A549 (cell line): ENCODE measurements around the gene LCN1.

Source experiments
- HDAC2 ChIP-seq: fragments of 200-600 bp; sonication (generic); IDR thresholded peaks from 2 replicates; pipeline ENCODE4 v1.6.1; 2016
- POLR2A ChIP-seq: IDR thresholded peaks from 2 replicates; pipeline ENCODE4 v1.6.1; 2012; ENCODE audit warnings: mild to moderate bottlenecking, low read length
- RAD21 ChIP-seq, 2 experiments: fragments of >200 bp in 1 of 2; sonication (Bioruptor Twin) in 1 of 2; formaldehyde crosslinking in 1 of 2; IDR thresholded peaks in 1 of 2; conservative IDR thresholded peaks in 1 of 2; 2 replicates in 1 of 2; 3 replicates in 1 of 2; pipeline ENCODE4 v1.6.1; 2012 to 2018; ENCODE audit warnings: inconsistent platforms in 1 of 2
- RNF2 ChIP-seq: fragments of 200-600 bp; sonication (generic); IDR thresholded peaks from 2 replicates; pipeline ENCODE4 v1.6.1; 2016; ENCODE audit warnings: low read depth, mild to moderate bottlenecking, antibody characterized with exemption, moderate library complexity, borderline replicate concordance
- SMC3 ChIP-seq: fragments of >200 bp; sonication (Bioruptor Twin); formaldehyde crosslinking; IDR thresholded peaks from 3 replicates; pipeline ENCODE4 v1.6.1; 2018; ENCODE audit warnings: inconsistent platforms
- TP53 ChIP-seq: fragments of 250-450 bp; sonication (Bioruptor Pico); IDR thresholded peaks from 2 replicates; pipeline ENCODE4 v1.5.0; 2021; ENCODE audit warnings: mild to moderate bottlenecking, moderate library complexity
- TF ChIP-seq, protein P1 (sequence below): IDR thresholded peaks from 2 replicates; pipeline ENCODE4 v1.6.1; 2012
- TF ChIP-seq, protein P2 (sequence below): fragments of 450-650 bp; IDR thresholded peaks from 2 replicates; pipeline ENCODE4 v1.6.1; 2014; ENCODE audit warnings: antibody characterized with exemption
- TF ChIP-seq, protein P3 (sequence below): fragments of 250-450 bp; sonication (Bioruptor Pico); IDR thresholded peaks from 2 replicates; pipeline ENCODE4 v1.5.0; 2020; ENCODE audit warnings: low read depth, mild to moderate bottlenecking, moderate library complexity
- TF ChIP-seq, protein P4 (sequence below): fragments of 200-600 bp; sonication (generic); IDR thresholded peaks from 2 replicates; pipeline ENCODE4 v1.6.1; 2016; ENCODE audit warnings: antibody characterized with exemption, mild to moderate bottlenecking, moderate library complexity
- TF ChIP-seq, protein P5 (sequence below): fragments of >200 bp; sonication (Bioruptor Twin); formaldehyde crosslinking; IDR thresholded peaks from 3 replicates; pipeline ENCODE4 v1.5.1; 2016
- TF ChIP-seq, protein P6 (sequence below): fragments of 150-350 bp; IDR thresholded peaks from 2 replicates; pipeline ENCODE4 v1.6.1; 2014; ENCODE audit warnings: low read depth, mild to moderate bottlenecking, low read length

DNA sequence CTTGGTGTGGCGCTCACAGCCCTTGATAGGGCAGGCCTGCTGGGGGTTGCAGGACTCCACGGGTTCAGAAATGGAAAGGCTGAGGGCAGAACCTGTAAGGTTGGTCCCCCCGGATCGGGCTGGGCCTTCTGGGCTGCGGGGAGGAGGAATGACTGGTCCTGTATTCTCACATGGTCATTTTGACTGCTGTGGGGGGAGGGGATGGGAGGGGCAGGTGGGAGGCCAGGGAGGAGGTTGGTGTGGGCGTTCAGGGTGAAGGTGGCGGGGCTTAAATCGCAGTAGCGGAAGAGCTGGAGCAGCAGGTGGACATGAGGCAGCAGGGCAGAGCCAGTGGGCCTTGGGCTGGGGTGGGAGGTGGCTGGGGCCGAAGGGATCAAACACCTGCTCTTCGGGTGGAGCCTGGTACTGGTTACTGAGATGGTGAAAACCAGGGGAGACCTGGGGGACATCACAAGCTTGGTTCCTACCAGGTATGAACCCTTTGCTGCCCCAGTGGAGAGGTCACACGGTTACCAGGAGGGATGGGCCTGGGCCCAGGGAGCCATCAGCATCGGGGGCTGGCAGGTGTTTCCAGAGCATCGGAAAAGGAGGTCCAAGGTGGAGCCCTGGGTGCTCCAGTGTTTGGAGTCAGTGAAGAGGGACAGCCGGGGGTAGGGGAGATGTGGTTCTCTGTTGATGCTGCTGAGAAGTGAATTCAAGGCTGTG is 18.9 kb upstream of the LCN1 start:
- no peak for TF ChIP-seq SMC3
- TF ChIP-seq, protein P1, sequence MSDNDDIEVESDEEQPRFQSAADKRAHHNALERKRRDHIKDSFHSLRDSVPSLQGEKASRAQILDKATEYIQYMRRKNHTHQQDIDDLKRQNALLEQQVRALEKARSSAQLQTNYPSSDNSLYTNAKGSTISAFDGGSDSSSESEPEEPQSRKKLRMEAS: no peak
- TF ChIP-seq HDAC2: no peak
- TF ChIP-seq, protein P2, sequence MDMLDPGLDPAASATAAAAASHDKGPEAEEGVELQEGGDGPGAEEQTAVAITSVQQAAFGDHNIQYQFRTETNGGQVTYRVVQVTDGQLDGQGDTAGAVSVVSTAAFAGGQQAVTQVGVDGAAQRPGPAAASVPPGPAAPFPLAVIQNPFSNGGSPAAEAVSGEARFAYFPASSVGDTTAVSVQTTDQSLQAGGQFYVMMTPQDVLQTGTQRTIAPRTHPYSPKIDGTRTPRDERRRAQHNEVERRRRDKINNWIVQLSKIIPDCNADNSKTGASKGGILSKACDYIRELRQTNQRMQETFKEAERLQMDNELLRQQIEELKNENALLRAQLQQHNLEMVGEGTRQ: no peak
- TF ChIP-seq RAD21 (conservative IDR thresholded peaks at IDR 0.05 in 1 of 2, IDR thresholded peaks at IDR 0.05 in 1 of 2): no peak
- TF ChIP-seq, protein P3, sequence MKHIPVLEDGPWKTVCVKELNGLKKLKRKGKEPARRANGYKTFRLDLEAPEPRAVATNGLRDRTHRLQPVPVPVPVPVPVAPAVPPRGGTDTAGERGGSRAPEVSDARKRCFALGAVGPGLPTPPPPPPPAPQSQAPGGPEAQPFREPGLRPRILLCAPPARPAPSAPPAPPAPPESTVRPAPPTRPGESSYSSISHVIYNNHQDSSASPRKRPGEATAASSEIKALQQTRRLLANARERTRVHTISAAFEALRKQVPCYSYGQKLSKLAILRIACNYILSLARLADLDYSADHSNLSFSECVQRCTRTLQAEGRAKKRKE (CRISPR knock-in tag): no peak
- TF ChIP-seq, protein P4, sequence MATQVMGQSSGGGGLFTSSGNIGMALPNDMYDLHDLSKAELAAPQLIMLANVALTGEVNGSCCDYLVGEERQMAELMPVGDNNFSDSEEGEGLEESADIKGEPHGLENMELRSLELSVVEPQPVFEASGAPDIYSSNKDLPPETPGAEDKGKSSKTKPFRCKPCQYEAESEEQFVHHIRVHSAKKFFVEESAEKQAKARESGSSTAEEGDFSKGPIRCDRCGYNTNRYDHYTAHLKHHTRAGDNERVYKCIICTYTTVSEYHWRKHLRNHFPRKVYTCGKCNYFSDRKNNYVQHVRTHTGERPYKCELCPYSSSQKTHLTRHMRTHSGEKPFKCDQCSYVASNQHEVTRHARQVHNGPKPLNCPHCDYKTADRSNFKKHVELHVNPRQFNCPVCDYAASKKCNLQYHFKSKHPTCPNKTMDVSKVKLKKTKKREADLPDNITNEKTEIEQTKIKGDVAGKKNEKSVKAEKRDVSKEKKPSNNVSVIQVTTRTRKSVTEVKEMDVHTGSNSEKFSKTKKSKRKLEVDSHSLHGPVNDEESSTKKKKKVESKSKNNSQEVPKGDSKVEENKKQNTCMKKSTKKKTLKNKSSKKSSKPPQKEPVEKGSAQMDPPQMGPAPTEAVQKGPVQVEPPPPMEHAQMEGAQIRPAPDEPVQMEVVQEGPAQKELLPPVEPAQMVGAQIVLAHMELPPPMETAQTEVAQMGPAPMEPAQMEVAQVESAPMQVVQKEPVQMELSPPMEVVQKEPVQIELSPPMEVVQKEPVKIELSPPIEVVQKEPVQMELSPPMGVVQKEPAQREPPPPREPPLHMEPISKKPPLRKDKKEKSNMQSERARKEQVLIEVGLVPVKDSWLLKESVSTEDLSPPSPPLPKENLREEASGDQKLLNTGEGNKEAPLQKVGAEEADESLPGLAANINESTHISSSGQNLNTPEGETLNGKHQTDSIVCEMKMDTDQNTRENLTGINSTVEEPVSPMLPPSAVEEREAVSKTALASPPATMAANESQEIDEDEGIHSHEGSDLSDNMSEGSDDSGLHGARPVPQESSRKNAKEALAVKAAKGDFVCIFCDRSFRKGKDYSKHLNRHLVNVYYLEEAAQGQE: no peak
- TF ChIP-seq RNF2: no peak
- no peak for TF ChIP-seq TP53
- TF ChIP-seq, protein P5, sequence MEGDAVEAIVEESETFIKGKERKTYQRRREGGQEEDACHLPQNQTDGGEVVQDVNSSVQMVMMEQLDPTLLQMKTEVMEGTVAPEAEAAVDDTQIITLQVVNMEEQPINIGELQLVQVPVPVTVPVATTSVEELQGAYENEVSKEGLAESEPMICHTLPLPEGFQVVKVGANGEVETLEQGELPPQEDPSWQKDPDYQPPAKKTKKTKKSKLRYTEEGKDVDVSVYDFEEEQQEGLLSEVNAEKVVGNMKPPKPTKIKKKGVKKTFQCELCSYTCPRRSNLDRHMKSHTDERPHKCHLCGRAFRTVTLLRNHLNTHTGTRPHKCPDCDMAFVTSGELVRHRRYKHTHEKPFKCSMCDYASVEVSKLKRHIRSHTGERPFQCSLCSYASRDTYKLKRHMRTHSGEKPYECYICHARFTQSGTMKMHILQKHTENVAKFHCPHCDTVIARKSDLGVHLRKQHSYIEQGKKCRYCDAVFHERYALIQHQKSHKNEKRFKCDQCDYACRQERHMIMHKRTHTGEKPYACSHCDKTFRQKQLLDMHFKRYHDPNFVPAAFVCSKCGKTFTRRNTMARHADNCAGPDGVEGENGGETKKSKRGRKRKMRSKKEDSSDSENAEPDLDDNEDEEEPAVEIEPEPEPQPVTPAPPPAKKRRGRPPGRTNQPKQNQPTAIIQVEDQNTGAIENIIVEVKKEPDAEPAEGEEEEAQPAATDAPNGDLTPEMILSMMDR: no peak
- no peak for TF ChIP-seq POLR2A
- TF ChIP-seq, protein P6, sequence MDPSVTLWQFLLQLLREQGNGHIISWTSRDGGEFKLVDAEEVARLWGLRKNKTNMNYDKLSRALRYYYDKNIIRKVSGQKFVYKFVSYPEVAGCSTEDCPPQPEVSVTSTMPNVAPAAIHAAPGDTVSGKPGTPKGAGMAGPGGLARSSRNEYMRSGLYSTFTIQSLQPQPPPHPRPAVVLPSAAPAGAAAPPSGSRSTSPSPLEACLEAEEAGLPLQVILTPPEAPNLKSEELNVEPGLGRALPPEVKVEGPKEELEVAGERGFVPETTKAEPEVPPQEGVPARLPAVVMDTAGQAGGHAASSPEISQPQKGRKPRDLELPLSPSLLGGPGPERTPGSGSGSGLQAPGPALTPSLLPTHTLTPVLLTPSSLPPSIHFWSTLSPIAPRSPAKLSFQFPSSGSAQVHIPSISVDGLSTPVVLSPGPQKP: no peak
